Stimulated activated CD8-positive, alpha-beta memory T cell treated with anti-CD3 and anti-CD28 coated beads, Interleukin-15, amount 100 ng/mL, for 48 hours (primary cell): ENCODE results near the gene HSF4.

Source experiments
- DNase-seq, 2 donors: peaks; one replicate each; pipeline ENCODE4 v3.0.0-alpha.2; 2020; ENCODE audit warnings: low read depth in 2 of 2

Gene HSF4

DNA sequence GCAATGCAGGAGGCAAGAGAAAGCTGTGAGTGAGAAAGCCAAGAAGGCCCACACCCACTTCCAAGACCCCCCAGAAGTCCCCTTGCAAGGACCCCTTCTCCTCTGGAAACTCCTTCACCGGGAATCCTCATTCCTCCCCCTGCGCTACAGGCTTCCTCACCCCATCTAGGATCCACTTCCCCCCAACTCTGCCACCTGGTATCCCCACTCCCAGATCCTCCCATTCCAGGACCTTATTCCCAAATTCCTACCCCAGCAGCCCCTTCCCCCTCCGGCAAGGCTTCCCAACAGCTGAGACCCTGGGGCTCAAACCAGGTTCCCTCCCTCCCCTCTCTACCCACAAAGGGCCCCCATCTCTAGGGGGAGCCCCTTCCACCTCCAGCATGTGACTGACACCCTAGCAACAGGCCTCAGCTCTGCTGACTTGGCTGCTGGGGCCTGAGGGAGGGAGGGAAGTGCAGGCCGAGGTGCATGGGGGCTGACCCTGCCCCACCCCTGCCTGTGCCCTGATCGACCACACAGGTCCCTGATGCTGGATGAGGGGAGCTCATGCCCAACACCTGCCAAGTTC, 2.1 kb downstream of the HSF4 start:
- no peak for DNase-seq

DNA sequence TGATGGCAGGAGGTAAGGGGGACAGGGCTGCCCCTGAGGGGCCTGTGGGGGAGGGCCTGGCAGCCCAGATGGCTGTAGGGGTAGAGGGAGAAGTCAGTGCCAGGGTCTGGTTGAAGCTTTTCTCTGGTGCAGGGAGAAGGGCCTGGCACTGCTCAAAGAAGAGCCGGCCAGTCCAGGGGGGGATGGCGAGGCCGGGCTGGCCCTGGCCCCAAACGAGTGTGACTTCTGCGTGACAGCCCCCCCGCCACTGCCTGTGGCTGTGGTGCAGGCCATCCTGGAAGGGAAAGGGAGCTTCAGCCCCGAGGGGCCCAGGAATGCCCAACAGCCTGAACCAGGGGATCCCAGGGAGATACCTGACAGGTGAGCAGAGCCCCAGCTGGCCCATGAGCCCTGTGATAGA, 3.0 kb downstream of the HSF4 start:
- DNase-seq, result no peak

DNA sequence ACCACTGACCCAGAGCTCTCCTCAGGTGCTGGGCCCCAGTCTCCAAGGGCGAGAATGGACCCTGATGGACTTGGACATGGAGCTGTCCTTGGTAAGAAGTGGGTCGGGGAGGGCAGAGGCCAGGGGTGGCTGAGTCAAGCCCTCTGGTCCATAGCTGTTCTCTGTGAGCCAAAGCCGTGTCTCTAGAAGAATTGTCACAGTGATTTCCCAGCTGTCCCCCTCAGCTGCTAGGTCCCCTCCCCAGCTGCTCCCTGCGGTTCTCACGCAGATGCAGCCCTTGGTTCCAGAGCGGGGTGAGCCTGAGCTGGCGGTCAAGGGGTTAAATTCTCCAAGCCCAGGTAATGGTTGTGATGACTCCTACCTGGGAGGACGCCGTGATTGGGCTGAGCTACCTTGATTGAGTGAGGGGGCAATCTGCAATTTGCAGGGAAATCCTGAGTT, 4.5 kb downstream of the HSF4 start:
- no peak for DNase-seq

DNA sequence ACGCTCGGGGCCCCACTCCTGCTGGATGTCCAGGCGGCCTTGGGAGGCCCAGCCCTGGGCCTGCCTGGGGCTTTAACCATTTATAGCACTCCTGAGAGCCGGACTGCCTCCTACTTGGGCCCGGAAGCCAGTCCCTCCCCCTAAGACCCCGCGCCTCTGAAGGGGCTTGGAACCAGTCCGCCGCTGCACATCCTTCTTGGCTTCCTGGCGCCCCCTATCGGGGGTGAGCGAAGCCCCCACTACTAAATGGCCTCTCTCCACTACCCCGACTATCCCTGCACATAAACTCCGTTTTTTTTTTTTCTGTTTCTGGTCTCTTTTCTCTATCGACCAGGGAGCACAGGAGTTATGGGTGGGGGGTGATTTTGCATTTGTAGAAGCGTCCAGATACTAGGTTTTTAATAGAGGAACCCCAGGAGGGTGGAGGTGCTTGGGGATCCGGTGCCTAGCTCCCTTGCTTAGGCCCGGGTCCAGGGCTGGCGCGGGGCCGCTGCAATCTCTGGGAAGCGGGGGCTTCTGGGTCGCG, 5.2 kb downstream of the HSF4 start:
- no peak for DNase-seq

DNA sequence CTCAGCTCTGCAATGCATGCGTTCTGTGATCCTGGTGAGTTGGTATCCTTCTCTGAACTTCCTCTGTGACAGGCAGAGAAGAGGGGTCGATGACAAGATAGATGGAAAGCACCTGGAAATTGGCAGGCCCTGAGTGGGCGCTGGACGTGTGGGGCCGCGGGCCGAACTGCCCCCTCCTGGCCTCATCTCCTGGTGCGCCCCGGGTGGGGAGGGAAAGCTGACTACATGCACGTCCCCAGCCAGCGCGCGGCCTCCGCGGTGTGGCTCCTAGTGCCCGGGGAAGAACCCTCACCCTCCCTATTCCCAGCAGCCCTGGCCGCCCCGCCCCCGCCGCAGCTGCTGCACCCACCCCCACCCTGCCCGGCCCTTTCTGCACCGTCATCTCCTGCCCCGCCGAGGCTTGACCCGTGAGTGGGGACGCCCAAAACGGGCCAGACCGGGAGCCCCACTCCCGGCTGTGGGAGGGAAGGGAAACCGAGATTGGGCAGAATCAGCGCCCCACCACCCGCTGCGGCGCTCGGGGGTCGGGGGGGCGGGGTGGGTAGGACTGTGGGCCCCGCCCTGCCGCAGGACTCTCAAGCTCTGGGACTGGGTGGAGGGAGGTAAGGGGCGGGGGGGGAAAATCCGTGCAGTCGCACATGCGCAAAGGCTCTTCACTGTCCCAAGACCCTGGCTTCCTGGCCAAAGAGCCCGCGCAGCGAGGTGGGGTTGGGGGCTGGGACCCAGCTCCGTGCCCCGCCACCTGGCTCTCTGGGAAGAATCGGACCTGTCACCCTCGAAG, 5.8 kb downstream of the HSF4 start, which contains the start of gene NOL3:
NOL3 (plus strand) TSS at position 371 of the 781 bp plus-strand sequence.
- DNase-seq, result peak in 1 of 2 donors; percentile 41

DNA sequence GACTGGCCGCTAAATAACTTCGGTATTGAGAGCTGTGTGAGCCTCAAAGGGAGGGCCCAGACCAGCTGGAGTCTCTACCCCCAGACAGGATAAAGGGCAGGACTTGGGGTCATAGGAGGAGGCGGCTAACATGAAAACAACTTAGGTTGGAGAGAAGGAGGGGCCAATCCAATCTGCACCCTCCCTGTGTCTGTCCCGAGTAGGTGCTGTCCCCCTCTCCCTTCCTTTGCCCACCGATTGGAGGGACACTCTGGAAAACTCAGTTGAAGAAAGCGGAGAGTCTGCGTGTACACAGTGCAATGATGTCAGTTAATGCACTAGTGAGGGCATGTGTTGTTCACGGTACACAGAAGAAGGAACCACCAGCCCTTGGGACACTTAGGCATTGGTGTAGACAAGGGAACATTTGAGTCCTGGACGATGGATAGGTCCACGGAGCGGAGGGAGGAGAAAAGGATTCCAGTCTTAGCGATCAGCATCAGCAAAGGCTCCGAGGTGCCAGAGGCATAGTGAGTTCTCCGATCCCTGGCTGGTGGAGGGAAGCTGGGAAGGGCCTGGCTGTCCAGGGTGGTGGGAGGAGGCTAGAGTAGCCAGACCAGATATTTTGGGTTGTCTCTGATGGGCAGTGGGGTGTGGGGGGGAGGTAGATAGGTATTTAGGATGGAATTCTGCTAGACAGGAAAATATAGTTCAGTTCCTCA, 6.6 kb downstream of the HSF4 start:
- DNase-seq, result no peak

DNA sequence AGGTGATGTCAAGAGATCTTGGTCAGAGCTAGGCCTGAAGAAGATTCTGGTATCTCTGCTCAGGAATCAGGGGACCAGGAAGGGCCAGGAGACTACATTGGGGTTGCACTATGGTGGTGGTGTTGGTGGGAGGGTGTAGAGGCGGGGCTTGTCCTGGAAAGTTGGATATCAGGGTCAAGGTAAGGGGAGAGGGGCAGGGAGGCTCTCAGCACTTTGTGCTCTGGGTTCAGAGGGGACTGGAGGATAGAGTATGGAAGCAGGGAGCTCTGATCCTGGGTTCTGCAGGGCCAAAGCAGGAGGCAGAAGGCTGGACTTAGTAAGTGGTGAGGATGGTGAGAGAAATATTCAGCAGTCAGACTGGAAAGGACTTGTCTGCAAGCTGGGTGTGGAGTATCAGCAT, 8.8 kb downstream of the HSF4 start:
- no peak for DNase-seq

DNA sequence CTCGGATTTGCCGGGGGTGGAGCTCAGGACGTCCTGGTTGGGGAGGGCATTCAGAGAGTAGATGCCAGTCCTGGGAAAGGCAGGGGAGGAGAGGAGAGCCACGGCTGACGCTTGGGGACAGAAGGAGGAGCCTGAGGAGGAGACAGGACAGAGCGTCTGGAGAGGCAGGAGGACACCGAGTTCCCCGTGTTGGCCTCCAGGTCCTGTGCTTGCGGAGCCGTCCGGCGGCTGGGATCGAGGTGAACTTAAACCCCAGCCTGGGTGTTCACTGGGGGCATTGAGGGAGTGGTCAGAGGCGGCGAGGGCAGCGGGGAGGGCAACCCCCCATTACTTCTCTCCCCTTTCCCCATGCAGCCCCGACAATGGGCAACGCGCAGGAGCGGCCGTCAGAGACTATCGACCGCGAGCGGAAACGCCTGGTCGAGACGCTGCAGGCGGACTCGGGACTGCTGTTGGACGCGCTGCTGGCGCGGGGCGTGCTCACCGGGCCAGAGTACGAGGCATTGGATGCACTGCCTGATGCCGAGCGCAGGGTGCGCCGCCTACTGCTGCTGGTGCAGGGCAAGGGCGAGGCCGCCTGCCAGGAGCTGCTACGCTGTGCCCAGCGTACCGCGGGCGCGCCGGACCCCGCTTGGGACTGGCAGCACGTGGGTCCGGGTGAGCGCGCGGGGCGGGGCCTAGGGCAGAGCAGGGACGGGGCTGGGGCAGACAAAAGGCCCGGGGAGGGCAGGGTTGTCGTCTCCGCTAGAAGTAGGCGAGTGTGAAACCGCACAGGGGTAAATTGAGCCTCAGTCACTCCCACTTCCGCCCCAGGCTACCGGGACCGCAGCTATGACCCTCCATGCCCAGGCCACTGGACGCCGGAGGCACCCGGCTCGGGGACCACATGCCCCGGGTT, 9.5 kb downstream of the HSF4 start:
- DNase-seq, result peak in 1 of 2 donors; percentile 60

DNA sequence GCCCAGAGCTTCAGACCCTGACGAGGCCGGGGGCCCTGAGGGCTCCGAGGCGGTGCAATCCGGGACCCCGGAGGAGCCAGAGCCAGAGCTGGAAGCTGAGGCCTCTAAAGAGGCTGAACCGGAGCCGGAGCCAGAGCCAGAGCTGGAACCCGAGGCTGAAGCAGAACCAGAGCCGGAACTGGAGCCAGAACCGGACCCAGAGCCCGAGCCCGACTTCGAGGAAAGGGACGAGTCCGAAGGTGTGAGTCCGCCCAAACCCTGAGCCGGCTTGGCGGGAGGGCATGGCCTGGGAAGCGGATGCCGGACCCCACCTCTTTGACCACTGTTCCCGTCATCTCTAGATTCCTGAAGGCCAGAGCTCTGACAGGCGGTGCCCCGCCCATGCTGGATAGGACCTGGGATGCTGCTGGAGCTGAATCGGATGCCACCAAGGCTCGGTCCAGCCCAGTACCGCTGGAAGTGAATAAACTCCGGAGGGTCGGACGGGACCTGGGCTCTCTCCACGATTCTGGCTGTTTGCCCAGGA, 10.2 kb downstream of the HSF4 start:
- DNase-seq, result no peak

DNA sequence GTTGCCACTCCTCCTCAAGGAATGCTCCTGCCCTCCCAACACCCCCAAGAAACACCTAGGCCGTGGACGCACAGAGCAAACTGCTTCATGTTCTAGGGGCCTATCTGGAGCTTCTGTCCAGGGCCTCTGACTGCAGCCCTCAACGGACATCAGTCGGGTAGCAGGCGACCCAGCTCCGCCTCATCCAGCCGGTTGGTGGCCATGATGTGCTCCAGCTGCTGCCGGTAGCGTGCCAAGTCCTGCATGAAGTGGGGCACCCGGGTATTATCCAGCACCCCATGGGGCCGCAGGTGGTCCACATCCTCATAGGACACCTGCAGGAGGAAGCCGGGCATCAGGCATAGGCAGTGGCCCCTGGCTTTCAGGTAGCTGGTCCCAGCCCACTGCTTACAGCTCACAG, 12.1 kb downstream of the HSF4 start:
- no peak for DNase-seq

DNA sequence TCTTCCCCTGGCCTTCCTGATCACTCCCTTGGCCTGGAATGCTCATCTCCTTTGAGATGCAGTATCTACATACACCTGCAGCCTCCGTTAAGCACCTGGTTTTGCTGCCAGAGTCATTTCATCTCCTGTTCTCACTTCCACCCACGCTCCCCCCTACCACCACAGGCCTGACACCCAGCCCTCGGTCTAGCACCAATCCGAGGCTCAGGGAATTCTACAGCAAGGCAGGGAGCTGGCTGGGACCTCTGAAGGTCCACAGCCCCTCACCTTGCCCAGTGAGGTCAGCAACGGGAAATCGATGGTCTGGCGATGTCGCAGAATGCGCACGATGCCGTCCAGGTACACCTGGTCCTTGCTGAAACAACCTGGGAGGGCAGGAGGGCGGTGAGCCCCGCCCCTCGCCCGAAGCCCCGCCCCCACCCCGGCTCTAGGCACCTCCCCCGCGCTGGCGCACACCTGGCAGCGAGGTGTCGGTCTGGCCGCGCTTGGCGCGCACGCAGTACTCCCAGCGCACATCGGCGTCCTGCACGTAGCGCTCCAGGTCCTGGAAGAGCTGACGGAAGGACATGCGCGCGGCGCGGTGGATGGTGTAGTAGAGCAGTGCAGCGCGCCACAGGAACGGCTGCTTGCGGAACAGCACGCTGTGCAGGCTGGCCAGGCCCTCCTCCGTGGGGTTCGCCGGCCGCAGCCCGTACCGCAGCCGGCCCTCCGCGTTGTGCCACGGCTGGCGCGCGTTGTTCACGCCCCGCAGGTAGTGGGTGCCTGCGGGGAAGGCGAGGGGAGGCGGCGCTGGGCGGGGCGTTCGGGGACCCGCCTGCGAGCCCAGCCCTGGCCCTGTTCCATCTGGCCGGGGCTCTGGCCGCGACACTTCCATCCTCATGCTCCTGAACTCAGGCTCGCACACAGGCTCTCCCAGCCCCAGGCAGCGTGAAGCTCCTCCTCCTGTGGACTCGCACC, 13.5 kb downstream of the HSF4 start:
- DNase-seq, result no peak

DNA sequence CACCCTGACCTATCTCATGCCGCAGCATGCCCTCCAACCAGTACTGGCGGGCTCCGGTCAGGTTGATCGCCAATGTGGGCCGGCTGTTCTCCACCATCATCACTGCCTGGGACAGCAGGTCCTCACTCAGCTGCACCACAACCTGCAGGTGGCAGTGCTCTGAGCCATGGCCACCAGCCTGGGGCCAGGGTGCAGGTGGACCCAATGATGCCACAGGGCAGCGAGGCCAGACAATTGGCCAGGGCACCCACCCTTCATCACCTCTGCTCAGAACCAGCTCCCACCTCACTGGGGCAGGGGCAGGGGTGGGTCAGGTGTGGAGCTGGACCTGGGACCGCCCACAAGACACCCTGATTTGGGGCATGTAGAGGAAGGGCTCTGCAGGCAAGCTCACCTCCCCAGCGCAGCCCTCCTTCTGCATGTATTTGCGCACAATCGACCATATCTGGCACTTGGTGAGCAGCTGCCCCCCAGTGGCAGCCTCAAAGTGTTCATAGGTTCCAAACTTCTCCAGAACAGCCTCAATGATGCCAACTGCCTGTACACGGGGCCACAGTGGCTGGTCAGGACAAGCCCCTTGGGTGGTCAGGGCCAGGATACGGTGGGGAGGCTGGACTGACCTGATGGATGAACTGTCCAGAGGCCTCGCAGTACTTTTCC, 15.0 kb downstream of the HSF4 start:
- DNase-seq, result no peak

DNA sequence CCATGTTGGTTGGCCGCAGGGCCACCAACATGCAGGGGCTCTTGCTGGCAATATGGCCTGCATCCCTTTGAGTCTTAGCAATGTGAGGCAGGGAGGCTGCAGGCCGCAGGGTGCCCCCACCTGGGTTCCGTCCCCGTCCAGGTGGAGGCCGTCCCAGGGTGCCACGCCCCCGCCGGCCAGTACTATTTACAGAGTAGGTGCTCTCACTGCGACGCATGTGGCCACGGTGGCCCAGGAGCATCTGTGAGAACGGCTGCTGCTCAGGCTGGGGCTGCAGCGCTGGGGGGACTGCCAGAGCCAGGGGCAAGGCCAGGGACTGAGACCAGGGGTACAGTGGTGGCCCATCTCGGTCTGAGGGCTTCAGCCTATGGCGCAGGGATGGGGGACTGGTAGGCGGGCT, 15.6 kb downstream of the HSF4 start:
- no peak for DNase-seq

DNA sequence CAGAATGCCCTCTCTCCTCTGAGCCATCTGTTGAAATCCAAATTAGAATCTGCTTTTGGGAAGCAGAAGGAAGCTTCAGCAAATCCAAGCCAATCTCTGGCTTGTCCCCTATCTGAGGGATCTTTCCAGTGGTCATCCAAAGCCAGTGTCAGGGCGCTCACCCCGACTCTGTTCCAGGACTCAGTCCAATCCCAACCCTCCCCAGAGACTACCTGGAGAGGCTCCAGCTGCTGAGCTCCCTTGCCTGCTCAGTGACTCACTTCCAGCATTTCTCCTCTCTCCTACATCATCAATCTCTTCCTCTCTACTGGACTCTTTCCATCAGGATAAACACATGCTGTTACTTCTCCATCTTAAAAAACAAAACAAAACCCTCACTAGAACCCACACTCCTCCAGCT, 16.8 kb downstream of the HSF4 start:
- DNase-seq, result no peak

DNA sequence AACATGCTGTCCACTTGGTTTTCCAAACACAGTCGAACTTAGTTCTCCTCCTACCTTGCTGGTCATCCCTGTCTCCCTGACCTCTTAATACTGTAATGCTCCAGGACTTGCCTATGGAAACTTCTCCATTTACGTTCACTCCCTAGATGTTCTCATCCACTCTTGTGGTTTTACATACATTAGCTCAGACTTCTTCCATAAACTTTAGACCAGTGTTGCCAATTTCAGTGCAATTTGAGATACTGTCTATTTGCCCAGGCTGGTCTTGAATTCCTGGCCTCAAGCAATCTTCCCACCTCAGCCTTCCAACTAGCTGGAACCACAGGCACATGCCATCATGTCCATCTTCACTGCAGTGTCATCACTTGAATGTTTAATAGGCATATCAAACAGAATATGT, 17.7 kb downstream of the HSF4 start:
- DNase-seq, result no peak

DNA sequence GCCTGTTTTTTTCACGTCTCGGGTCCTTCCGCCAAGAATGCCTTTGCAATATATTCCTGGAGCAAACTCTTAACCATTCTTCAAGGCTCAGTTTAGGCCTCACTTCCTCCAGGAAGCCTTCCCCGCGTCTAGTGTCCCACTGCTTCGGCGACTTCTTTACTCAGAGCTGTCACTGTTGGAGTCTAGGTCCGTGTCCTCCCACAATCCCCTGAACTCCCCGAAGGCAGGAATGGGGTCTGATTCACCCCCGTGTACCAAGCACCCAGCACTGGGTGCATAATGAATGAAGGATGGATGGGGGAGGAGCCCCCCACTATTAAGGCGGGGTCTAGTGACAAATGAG, 18.7 kb downstream of the HSF4 start:
- DNase-seq, result no peak

DNA sequence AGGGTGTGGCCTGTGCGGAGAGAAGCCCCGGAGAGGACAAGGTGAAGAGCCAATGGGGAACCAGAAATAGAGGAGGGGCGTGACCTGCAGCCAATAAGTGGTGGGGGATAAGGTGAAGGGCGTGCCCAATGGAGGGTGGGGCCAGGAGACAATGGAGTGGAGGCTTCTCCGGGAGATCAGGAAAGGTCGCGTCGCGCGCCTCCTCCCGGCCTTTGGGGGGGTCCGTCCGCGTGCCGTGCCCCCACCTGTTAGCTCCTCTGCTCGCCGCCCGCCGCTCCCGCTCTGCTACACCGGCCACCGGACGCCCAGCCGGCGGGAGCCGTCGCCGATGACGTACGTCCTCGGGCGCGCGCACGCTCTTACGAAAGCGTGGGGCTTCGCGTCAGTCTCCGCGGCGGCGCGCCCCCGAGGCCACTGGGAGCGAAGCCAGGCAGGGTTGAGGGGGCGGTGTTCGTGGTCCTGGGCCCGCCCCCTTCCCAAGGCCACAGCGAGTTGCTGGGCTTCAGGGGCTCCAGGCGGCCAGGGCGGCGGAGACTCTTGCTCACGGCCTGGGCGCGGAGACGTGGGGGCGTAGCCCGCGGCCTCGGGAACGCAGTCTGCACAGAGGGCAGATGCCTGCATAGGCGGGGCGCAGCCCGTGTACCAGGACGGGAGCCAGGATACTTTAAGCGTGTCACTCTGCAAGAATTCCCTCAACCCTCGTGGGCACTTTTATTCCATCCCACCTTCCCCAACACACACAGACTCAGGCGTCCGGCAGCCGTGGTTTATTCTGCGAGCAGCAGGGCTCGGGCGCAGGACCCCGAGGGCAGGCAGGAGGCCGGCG, 19.3 kb downstream of the HSF4 start, which contains the start of gene MATCAP1:
MATCAP1 (minus strand) TSS at position 337 of the 826 bp plus-strand sequence. CDS start 3,353 bp downstream, outside the sequence.
- peak; percentile 90 to 92 for DNase-seq

DNA sequence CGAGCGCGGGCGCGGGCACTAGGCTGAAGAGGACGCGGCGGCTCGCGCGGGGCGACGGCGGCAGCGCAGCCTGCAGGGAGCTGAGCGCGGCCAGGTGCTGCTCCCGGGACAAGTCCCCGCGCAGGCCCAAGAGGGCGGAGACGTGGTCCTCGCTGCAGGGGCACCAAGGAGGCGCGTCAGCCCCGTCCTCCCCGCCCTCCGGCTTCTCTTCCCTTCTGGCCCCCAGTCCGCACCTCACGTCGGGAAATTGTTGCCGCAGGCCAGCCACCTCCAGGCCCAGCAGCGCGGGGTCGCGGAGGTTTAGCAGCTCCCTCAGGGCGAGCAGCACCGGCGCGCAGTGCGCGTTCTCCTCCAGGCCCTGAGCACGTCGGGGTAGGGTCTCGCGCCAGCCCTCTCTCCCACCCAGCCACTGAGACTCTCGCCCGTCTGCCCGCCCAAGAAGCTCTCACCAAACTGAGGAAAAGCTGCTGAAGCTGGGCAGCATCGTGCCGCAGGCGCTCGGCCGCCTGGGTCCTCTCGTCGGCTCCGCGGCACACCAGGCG, 20.0 kb downstream of the HSF4 start:
- no peak for DNase-seq
